HepG2 (cell line): ENCODE results near the gene TPGS1. TPM values are rescaled to one million over a fixed set of nuclear protein-coding genes. Genes with fewer than 3 reads are reported as not detected.
A peak's percentile ranks its signal among the peaks of the same experiment; 100 is the strongest.

Experiments
- EED ChIP-seq: sonication (generic); formaldehyde crosslinking; IDR thresholded peaks from 2 replicates; pipeline ENCODE4 v1.5.0; 2020; ENCODE audit warnings: mild to moderate bottlenecking, missing genetic modification reagents
- GABPB1 ChIP-seq: IDR thresholded peaks from 2 replicates; pipeline ENCODE4 v1.6.1; 2016; ENCODE audit warnings: mild to moderate bottlenecking, missing genetic modification reagents, moderate library complexity, missing compliant biosample characterization
- HMGA1 ChIP-seq: sonication (generic); formaldehyde crosslinking; conservative IDR thresholded peaks from 2 replicates; pipeline ENCODE4 v1.4.0; 2020; ENCODE audit warnings: missing genetic modification reagents
- KDM3A ChIP-seq: IDR thresholded peaks from 2 replicates; pipeline ENCODE4 v1.6.1; 2018; ENCODE audit warnings: low read depth, missing compliant biosample characterization
- polyA plus RNA-seq, 8 experiments: library from polyadenylated mRNA; depleted of rRNA in 3 of 8; stranded (reverse) in 7 of 8; unstranded in 1 of 8; fragments of >200 nt; fragmentation: Illumina TruSeq in 4 of 8; extraction: Trizol in 4 of 8; gene quantifications; 2 replicates each; pipeline versions ENCODE4 v1.2.1 to v1.2.3, GENCODE V29; 2011 to 2016; ENCODE audit warnings: low read depth in 4 of 8, missing spikeins in 1 of 8, mixed read lengths in 1 of 8; ENCODE audit not compliant: insufficient read depth in 1 of 8
- total RNA-seq, 5 experiments: library from RNA; depleted of rRNA; stranded (reverse); fragments of >200 nt; fragmentation: Illumina TruSeq; extraction: Trizol; gene quantifications; 2 replicates each; pipeline ENCODE4 v1.2.3, GENCODE V29; 2016; ENCODE audit warnings: low read depth in 1 of 5
- TF ChIP-seq, protein P1 (sequence below): sonication (generic); formaldehyde crosslinking; IDR thresholded peaks from 2 replicates; pipeline ENCODE4 v1.4.0; 2020; ENCODE audit warnings: missing genetic modification reagents
- TF ChIP-seq, protein P2 (sequence below): sonication (generic); formaldehyde crosslinking; IDR thresholded peaks from 2 replicates; pipeline ENCODE4 v1.8.1; 2022; ENCODE audit warnings: low read depth, mild to moderate bottlenecking, missing genetic modification reagents
- TF ChIP-seq, protein P3 (sequence below), 2 experiments: fragments of 450-650 bp in 1 of 2; sonication (generic) in 1 of 2; formaldehyde crosslinking in 1 of 2; IDR thresholded peaks; 2 replicates each; pipeline versions ENCODE4 v1.6.1 to v1.8.0; 2016 to 2022; ENCODE audit warnings: antibody characterized with exemption in 1 of 2, mild to moderate bottlenecking in 1 of 2, missing genetic modification reagents in 1 of 2
- TF ChIP-seq, protein P4 (sequence below): sonication (generic); formaldehyde crosslinking; IDR thresholded peaks from 2 replicates; pipeline ENCODE4 v1.4.0; 2020; ENCODE audit warnings: missing genetic modification reagents; ENCODE audit errors: not compliant biosample characterization
- TF ChIP-seq, protein P5 (sequence below): IDR thresholded peaks from 2 replicates; pipeline ENCODE4 v1.6.1; 2016; ENCODE audit warnings: control low read depth

TPGS1 gene
- total and polyA plus RNA-seq, 2 of the 13 experiments (the other 11 are each of a cell fraction or from before 2014, with no cell fraction given), result 1.1 to 6.2 TPM

DNA sequence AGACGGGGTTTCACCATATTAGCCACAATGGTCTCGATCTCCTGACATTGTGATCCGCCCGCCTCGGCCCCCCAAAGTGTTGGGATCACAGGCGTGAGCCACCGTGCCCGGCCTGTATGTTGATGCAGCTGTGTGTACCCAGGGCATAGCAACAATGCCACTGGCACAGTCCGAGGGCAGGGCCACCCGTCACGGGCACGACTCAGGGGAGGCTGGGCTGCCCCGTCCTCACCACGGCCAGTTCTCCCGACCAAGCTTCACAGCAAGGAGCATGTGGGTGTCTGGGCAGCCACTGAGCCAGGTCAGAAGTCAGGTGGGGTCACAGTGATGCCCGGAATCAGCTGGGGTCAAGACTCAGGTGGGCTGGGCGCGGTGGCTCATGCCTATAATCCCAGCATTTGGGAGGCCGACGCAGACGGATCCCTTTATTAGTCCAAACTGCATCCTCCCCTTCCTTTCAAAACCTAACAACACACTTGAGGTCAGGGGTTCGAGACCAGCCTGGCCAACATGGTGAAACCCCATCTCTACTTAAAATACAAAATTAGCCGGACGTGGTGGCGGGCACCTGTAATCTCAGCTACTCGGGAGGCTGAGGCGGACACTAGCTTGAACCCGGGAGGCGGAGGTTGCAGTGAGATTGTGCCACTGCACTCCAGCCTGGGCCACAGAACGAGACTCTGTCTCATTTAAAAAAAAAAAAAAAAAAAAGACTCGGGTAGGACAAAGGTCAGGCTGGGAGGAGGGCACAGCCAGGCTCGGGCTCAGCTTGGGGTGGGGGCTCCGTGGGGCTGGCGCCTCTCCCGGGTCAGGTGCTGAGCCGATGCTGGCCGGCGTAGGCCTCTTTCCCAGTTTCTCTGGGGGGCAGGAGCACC lies 23.1 kb downstream of the TPGS1 start (continued):
- TF ChIP-seq, protein P1, sequence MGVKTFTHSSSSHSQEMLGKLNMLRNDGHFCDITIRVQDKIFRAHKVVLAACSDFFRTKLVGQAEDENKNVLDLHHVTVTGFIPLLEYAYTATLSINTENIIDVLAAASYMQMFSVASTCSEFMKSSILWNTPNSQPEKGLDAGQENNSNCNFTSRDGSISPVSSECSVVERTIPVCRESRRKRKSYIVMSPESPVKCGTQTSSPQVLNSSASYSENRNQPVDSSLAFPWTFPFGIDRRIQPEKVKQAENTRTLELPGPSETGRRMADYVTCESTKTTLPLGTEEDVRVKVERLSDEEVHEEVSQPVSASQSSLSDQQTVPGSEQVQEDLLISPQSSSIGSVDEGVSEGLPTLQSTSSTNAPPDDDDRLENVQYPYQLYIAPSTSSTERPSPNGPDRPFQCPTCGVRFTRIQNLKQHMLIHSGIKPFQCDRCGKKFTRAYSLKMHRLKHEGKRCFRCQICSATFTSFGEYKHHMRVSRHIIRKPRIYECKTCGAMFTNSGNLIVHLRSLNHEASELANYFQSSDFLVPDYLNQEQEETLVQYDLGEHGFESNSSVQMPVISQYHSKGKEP (CRISPR knock-in tag), result no peak
- TF ChIP-seq, protein P2, sequence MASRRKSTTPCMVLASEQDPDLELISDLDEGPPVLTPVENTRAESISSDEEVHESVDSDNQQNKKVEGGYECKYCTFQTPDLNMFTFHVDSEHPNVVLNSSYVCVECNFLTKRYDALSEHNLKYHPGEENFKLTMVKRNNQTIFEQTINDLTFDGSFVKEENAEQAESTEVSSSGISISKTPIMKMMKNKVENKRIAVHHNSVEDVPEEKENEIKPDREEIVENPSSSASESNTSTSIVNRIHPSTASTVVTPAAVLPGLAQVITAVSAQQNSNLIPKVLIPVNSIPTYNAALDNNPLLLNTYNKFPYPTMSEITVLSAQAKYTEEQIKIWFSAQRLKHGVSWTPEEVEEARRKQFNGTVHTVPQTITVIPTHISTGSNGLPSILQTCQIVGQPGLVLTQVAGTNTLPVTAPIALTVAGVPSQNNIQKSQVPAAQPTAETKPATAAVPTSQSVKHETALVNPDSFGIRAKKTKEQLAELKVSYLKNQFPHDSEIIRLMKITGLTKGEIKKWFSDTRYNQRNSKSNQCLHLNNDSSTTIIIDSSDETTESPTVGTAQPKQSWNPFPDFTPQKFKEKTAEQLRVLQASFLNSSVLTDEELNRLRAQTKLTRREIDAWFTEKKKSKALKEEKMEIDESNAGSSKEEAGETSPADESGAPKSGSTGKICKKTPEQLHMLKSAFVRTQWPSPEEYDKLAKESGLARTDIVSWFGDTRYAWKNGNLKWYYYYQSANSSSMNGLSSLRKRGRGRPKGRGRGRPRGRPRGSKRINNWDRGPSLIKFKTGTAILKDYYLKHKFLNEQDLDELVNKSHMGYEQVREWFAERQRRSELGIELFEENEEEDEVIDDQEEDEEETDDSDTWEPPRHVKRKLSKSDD (CRISPR knock-in tag), result no peak
- TF ChIP-seq HMGA1 (CRISPR knock-in tag) (no peak), KDM3A (CRISPR knock-in tag) (0 out of 2 replicates have a peak, but pooled peaks have one; percentile 30), EED (CRISPR knock-in tag) (peak; percentile 83; the same call in 1 of the 2 replicates), GABPB1 (no peak)
- TF ChIP-seq, protein P3, sequence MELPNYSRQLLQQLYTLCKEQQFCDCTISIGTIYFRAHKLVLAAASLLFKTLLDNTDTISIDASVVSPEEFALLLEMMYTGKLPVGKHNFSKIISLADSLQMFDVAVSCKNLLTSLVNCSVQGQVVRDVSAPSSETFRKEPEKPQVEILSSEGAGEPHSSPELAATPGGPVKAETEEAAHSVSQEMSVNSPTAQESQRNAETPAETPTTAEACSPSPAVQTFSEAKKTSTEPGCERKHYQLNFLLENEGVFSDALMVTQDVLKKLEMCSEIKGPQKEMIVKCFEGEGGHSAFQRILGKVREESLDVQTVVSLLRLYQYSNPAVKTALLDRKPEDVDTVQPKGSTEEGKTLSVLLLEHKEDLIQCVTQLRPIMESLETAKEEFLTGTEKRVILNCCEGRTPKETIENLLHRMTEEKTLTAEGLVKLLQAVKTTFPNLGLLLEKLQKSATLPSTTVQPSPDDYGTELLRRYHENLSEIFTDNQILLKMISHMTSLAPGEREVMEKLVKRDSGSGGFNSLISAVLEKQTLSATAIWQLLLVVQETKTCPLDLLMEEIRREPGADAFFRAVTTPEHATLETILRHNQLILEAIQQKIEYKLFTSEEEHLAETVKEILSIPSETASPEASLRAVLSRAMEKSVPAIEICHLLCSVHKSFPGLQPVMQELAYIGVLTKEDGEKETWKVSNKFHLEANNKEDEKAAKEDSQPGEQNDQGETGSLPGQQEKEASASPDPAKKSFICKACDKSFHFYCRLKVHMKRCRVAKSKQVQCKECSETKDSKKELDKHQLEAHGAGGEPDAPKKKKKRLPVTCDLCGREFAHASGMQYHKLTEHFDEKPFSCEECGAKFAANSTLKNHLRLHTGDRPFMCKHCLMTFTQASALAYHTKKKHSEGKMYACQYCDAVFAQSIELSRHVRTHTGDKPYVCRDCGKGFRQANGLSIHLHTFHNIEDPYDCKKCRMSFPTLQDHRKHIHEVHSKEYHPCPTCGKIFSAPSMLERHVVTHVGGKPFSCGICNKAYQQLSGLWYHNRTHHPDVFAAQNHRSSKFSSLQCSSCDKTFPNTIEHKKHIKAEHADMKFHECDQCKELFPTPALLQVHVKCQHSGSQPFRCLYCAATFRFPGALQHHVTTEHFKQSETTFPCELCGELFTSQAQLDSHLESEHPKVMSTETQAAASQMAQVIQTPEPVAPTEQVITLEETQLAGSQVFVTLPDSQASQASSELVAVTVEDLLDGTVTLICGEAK (IDR thresholded peaks at IDR 0.05), result no peak
- TF ChIP-seq, protein P3 (CRISPR knock-in tag; IDR thresholded peaks at IDR 0.05), result no peak
- TF ChIP-seq, protein P4, sequence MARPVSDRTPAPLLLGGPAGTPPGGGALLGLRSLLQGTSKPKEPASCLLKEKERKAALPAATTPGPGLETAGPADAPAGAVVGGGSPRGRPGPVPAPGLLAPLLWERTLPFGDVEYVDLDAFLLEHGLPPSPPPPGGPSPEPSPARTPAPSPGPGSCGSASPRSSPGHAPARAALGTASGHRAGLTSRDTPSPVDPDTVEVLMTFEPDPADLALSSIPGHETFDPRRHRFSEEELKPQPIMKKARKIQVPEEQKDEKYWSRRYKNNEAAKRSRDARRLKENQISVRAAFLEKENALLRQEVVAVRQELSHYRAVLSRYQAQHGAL, result no peak
- TF ChIP-seq, protein P5, sequence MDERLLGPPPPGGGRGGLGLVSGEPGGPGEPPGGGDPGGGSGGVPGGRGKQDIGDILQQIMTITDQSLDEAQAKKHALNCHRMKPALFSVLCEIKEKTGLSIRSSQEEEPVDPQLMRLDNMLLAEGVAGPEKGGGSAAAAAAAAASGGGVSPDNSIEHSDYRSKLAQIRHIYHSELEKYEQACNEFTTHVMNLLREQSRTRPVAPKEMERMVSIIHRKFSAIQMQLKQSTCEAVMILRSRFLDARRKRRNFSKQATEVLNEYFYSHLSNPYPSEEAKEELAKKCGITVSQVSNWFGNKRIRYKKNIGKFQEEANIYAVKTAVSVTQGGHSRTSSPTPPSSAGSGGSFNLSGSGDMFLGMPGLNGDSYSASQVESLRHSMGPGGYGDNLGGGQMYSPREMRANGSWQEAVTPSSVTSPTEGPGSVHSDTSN (CRISPR knock-in tag), result no peak
